ENCODE data around the gene ASPDH. TPM values are rescaled to one million over a fixed set of nuclear protein-coding genes. Genes with fewer than 3 reads are reported as not detected.

Gene ASPDH
- total RNA-seq, 1 experiment from 2014 or later = not detected

GRCh38 chr19:50546527-50547221 lies 33.0 kb upstream of the ASPDH start:
- Mint-ChIP-seq H3K27ac (peak overlapping the region in 1 of 3 experiments; percentile 86; a peak in 3 of 7 replicates), H3K36me3 (ENCODE audit: insufficient read depth in 1 of 3, low read depth in 3 of 3) (peaks cover 0 to 3% (median 0%) of the 10 kb centered on the region in 3 experiments; a peak in 1 of 7 replicates), H3K9me3 (no peaks in the 10 kb centered on the region; a peak in 1 of 5 replicates), H3K4me3 (peak overlapping the region in 1 of 2 experiments; percentile 21; a peak in 1 of 5 replicates), H3K27me3 (ENCODE audit: low read depth) (peaks cover 34% of the 10 kb centered on the region), H3K4me1 (peaks cover 4 to 36% of the 10 kb centered on the region in 2 experiments)
- Histone ChIP-seq H3K4me1 (ENCODE audit: insufficient read depth, low read length) (no peaks in the 10 kb centered on the region), H2BK15ac (ENCODE audit: low read depth, low read length) (no peak overlapping the region), H3T11ph (ENCODE audit: low read length) (no peak overlapping the region), H2AFZ (ENCODE audit: low read length) (no peak overlapping the region), H3K79me2 (ENCODE audit: insufficient read depth, low read length) (no peaks in the 10 kb centered on the region), H3K23ac (ENCODE audit: insufficient read length, low read depth, low read length) (no peak overlapping the region), H3K14ac (ENCODE audit: insufficient read depth, low read length) (no peak overlapping the region), H3K4me2 (ENCODE audit: insufficient read depth, insufficient read length, low read length) (no peak overlapping the region), H3K23me2 (ENCODE audit: insufficient read length, low read depth, low read length, poor library complexity, severe bottlenecking) (no peaks in the 10 kb centered on the region), H3K18ac (ENCODE audit: insufficient read length, low read depth, low read length) (no peak overlapping the region), H2BK120ac (ENCODE audit: low read depth, low read length, poor library complexity, severe bottlenecking) (no peak overlapping the region), H2BK5ac (ENCODE audit: insufficient read length, low read length) (no peak overlapping the region), H2AK5ac (ENCODE audit: insufficient read length, low read length) (no peak overlapping the region), H3K9ac (ENCODE audit: extremely low read depth, insufficient read length, low read length) (no peak overlapping the region), H3K27ac (ENCODE audit: insufficient read length, low read depth, low read length) (no peak overlapping the region), H3K4ac (ENCODE audit: low read depth, low read length) (no peak overlapping the region), H4K91ac (ENCODE audit: insufficient read length, low read depth, low read length) (no peak overlapping the region), H3K9me3 (ENCODE audit: control insufficient read depth, low read depth, low read length) (no peaks in the 10 kb centered on the region), H2BK12ac (ENCODE audit: insufficient read length, low read depth, low read length) (no peak overlapping the region), H3K56ac (ENCODE audit: insufficient read length, low read depth, low read length) (no peak overlapping the region), H4K8ac (replicated peaks; ENCODE audit: insufficient read length, low read depth, low read length) (no peak overlapping the region), H3K27me3 (ENCODE audit: insufficient read depth, low read length) (no peaks in the 10 kb centered on the region), H4K5ac (ENCODE audit: insufficient read length, low read depth, low read length) (no peak overlapping the region), H3K79me1 (ENCODE audit: insufficient read depth, low read depth, low read length, poor library complexity, severe bottlenecking) (no peaks in the 10 kb centered on the region), H2BK20ac (ENCODE audit: low read depth, low read length, poor library complexity, severe bottlenecking) (no peak overlapping the region), H4K20me1 (ENCODE audit: control insufficient read depth, insufficient read depth, insufficient read length) (no peaks in the 10 kb centered on the region)
- DNase-seq = no peak
- WGBS (ENCODE audit: extremely low coverage, insufficient read length, low lambda C conversion rate) = no CpG with 5 or more reads among the region's 29 CpGs
- no peak for TF ChIP-seq CTCF (conservative IDR thresholded peaks at IDR 0.05)
